Activated naive CD4-positive, alpha-beta T cell treated with anti-CD3 and anti-CD28 coated beads, Interleukin-2, amount 10 ng/mL, durations not matched to agents 7 days and 5 days (primary cell): Measurements from ENCODE around the gene GNAT3.

ENCODE experiments used
- CTCF ChIA-PET: fragments of 350-600 bp; sonication (Branson Sonifier 250); formaldehyde crosslinking; loops from one replicate; lab custom pipeline; 2021; ENCODE audit warnings: antibody characterized with exemption; lab: Charles Lee
- DNase-seq: peaks from one replicate; pipeline ENCODE4 v3.0.0-alpha.2; 2020
- H3K27ac Mint-ChIP-seq: one replicate; pipeline ENCODE4 v1.8.0; 2021; ENCODE audit warnings: mild to moderate bottlenecking, moderate library complexity, mixed read lengths
- H3K27me3 Mint-ChIP-seq: one replicate; pipeline ENCODE4 v1.8.0; 2021; ENCODE audit warnings: mild to moderate bottlenecking, mixed read lengths
- H3K36me3 Mint-ChIP-seq: one replicate; pipeline ENCODE4 v1.8.0; 2021; ENCODE audit warnings: mixed read lengths
- H3K4me1 Mint-ChIP-seq: one replicate; pipeline ENCODE4 v1.8.0; 2021; ENCODE audit warnings: mixed read lengths
- H3K4me3 Mint-ChIP-seq: one replicate; pipeline ENCODE4 v1.8.0; 2021; ENCODE audit warnings: mild to moderate bottlenecking, moderate library complexity, mixed read lengths
- H3K9me3 Mint-ChIP-seq: one replicate; pipeline ENCODE4 v1.8.0; 2021; ENCODE audit warnings: mixed read lengths

The GNAT3 gene

DNA sequence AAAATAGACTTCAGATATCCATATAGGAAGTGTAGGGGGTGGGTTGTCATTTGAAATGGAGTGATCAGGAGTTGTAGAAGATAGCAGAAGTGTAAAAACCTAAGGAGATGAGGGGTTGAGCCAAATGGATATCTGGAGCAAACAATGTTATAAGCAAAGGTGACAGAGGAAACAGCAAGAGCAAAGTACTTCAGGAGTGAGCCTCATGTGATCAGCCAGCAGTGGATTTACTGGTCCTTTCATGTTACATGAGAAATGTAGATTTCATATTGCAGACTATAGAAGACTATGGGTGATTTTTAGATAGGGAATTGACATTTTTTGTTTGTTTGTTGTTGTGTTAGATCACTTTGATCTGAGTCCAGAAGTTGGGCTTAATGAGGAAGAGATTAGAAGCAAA is 47.7 kb downstream of the GNAT3 start:
- H3K9me3 Mint-ChIP-seq, result no peaks in the 10 kb centered on the region
- CTCF ChIA-PET, result no interaction called here
- H3K27me3 Mint-ChIP-seq, result no peaks in the 10 kb centered on the region
- no peak overlapping the region for H3K27ac Mint-ChIP-seq
- no peak overlapping the region for H3K4me3 Mint-ChIP-seq
- H3K36me3 Mint-ChIP-seq, result no peaks in the 10 kb centered on the region
- H3K4me1 Mint-ChIP-seq, result no peaks in the 10 kb centered on the region
- no peak for DNase-seq

DNA sequence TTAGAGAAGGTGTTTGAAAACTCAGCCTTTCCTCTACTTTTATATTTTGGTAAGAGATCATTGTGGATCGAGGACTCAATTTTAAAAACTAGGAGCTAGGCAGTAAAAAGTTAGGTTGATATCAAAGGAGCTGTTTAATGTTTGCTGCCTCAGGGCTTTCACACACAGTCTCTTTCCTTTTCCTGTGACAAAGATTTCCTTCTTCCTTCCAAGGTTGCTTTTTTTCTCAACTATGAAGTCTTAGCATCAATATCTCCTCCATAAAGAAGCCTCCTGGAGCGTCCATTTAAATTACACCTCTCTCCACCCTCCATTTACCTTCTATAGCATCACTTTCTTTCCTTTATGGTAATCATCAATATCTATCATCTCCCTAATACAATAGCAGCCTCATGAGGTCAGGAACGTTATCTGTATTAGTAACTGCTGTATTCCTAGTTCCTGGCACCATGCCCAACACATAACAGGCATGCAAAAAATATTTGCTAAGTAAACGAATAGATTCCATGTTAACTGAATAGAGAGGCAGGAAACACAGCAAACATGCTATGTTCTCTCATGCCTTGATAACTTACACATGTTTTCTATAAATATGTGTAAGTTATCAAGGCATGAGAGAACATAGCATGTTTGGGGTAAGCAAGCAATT is 48.5 kb downstream of the GNAT3 start:
- no peak for DNase-seq
- H3K27me3 Mint-ChIP-seq, result no peaks in the 10 kb centered on the region
- H3K36me3 Mint-ChIP-seq, result no peaks in the 10 kb centered on the region
- H3K9me3 Mint-ChIP-seq, result no peaks in the 10 kb centered on the region
- CTCF ChIA-PET, result no interaction called here
- H3K4me1 Mint-ChIP-seq, result no peaks in the 10 kb centered on the region
- H3K4me3 Mint-ChIP-seq, result no peak overlapping the region
- no peak overlapping the region for H3K27ac Mint-ChIP-seq

GRCh38 chr7:80460857-80461256 is 51.0 kb downstream of the GNAT3 start:
- CTCF ChIA-PET, result no interaction called here
- no peak for DNase-seq
- H3K36me3 Mint-ChIP-seq, result no peaks in the 10 kb centered on the region
- no peaks in the 10 kb centered on the region for H3K4me1 Mint-ChIP-seq
- H3K27ac Mint-ChIP-seq, result no peak overlapping the region
- H3K4me3 Mint-ChIP-seq, result no peak overlapping the region
- no peaks in the 10 kb centered on the region for H3K9me3 Mint-ChIP-seq
- H3K27me3 Mint-ChIP-seq, result no peaks in the 10 kb centered on the region

- Mint-ChIP-seq H3K4me1 (no peaks in the 10 kb centered on the region), H3K36me3 (no peaks in the 10 kb centered on the region), H3K27ac (no peak overlapping the region), H3K4me3 (no peak overlapping the region), H3K9me3 (no peaks in the 10 kb centered on the region), H3K27me3 (no peaks in the 10 kb centered on the region)
- DNase-seq, result no peak
- CTCF ChIA-PET, result no interaction called here
Observed at GRCh38 chr7:80459776-80460510, 51.9 kb downstream of the GNAT3 start.

DNA sequence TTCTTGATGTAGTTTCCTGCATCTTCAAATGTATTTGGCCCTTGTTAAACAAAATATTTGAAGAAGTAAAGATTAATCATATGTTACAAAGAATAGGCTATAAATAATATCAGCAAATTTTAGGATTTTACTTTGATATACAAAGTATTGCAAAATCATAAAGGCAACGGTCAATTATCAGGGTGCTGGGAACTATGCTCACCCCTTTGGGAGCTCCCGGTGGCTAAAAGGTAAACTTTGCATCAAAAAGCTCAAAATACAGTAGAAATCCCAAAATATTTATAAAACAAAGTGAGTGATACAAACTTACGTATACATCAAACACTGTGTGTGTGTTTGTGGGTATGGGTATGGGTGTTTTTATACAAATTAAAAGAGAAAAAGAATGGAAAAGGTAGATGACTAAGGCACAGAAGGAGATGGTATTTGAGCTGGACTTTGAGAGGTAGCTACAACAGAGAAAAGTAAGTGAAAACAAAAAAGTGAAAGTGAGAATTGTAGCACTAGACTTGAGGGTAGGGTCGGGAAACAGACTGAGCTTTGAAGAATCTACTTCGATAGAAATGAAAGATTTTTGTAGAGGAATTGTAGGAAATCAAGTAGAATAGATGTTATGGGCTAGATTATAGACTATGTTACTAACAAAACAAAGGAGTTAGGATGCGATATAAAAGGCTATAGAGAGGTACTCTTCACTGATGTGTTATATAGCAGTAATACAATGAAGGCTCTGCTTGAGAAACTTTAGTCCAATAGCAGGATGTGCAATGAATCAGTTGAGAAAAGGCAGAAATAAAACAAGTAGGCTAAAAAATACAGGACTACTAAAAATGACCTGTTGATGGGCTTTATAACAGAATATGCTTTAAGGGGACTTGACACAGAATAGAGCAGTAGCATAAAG is 52.8 kb downstream of the GNAT3 start:
- CTCF ChIA-PET, result no interaction called here
- no peak overlapping the region for H3K27ac Mint-ChIP-seq
- H3K27me3 Mint-ChIP-seq, result no peaks in the 10 kb centered on the region

DNA sequence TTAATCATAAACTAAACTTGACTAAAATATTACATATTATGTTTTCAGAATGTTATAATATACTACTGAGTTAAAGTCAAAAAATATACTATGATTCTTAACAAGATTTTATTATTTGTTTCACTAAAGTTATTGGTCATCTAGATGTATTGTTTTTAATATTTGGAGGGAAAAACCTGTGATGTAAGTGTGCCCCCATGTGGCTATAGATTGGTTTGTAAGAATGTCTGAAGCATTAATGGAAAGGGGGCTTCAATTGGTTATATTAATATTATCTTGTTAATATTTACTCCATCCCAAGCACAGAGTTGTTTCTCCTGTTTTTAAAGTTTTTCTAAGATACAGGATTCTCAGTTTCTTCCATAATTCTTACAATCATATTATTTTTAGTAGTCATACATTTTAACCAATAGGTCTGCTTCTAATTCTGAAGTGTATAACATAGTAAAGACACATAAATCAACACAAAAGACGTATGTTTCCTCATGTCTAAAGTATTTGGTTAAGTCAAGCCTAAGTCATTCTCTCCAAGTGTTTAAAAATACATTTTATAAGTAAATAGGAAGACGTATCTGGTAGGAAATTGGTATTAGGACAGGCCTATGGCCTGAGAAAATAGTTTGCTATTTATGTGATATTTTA is 58.0 kb downstream of the GNAT3 start:
- CTCF ChIA-PET, result no interaction called here
- no peak for DNase-seq

More for the DNA sequence above, 52.8 kb downstream of the GNAT3 start:
- no peak for DNase-seq
- Mint-ChIP-seq H3K4me3 (no peak overlapping the region), H3K36me3 (no peaks in the 10 kb centered on the region), H3K4me1 (no peaks in the 10 kb centered on the region), H3K9me3 (no peaks in the 10 kb centered on the region)

GRCh38 chr7:80450621-80451308 is 61.1 kb downstream of the GNAT3 start:
- Mint-ChIP-seq H3K9me3 (no peaks in the 10 kb centered on the region), H3K27ac (no peak overlapping the region), H3K4me1 (no peaks in the 10 kb centered on the region), H3K27me3 (no peaks in the 10 kb centered on the region), H3K4me3 (no peak overlapping the region), H3K36me3 (no peaks in the 10 kb centered on the region)
- DNase-seq, result no peak
- CTCF ChIA-PET, result no interaction called here

More for the DNA sequence above, 58.0 kb downstream of the GNAT3 start:
- no peak overlapping the region for H3K27ac Mint-ChIP-seq
- H3K27me3 Mint-ChIP-seq, result no peaks in the 10 kb centered on the region
- H3K36me3 Mint-ChIP-seq, result no peaks in the 10 kb centered on the region
- H3K4me1 Mint-ChIP-seq, result no peaks in the 10 kb centered on the region
- no peak overlapping the region for H3K4me3 Mint-ChIP-seq
- H3K9me3 Mint-ChIP-seq, result no peaks in the 10 kb centered on the region

DNA sequence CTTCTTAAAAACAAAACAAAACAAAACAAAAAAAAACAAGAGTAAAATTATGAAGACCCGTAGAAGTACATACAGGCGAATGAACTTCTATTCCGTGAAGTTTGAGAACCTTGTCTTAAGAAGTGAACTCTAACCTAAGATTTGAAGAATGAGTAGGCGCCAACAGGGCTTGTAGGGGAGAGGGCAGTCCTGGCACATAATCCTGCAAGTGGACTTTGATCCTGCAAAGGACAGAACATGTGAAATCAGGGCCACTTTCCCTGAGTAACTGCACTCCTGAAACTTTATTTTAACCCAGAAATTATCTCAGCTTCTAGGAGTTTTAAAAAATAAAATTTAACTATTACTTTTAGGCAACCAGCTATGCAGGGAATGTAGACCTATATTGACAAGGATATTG is 62.0 kb downstream of the GNAT3 start:
- no peaks in the 10 kb centered on the region for H3K27me3 Mint-ChIP-seq
- CTCF ChIA-PET, result no interaction called here
- no peak overlapping the region for H3K4me3 Mint-ChIP-seq
- H3K9me3 Mint-ChIP-seq, result no peaks in the 10 kb centered on the region
- H3K27ac Mint-ChIP-seq, result no peak overlapping the region
- DNase-seq, result no peak
- H3K4me1 Mint-ChIP-seq, result no peaks in the 10 kb centered on the region
- H3K36me3 Mint-ChIP-seq, result no peaks in the 10 kb centered on the region

DNA sequence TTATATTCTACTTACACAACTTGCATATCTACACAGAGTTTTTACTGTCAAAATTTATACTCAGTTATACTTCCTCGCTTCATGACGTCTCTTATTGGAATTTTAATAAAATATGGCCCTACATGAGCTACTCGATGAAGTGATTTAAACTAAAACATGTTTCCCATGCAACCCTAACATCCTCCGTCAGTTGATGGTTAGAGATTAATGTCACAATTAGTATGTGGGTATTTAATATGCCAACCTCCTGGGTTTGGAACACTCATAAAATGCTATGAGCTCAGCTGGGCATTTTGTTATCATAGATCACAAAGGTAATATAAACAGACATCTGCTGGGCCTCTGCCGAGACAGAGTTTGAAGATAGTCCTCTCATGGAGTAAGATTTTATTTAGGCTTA is 66.5 kb downstream of the GNAT3 start:
- CTCF ChIA-PET, result no interaction called here
- no peak for DNase-seq
- Mint-ChIP-seq H3K4me3 (no peak overlapping the region), H3K36me3 (no peaks in the 10 kb centered on the region), H3K27me3 (no peaks in the 10 kb centered on the region), H3K9me3 (no peaks in the 10 kb centered on the region), H3K27ac (no peak overlapping the region), H3K4me1 (no peaks in the 10 kb centered on the region)

- no peak overlapping the region for H3K27ac Mint-ChIP-seq
- CTCF ChIA-PET, result no interaction called here
- no peak for DNase-seq
- no peak overlapping the region for H3K4me3 Mint-ChIP-seq
- no peaks in the 10 kb centered on the region for H3K36me3 Mint-ChIP-seq
- no peaks in the 10 kb centered on the region for H3K27me3 Mint-ChIP-seq
- H3K4me1 Mint-ChIP-seq, result no peaks in the 10 kb centered on the region
- no peaks in the 10 kb centered on the region for H3K9me3 Mint-ChIP-seq
Observed at GRCh38 chr7:80444811-80445210, 67.1 kb downstream of the GNAT3 start.

- CTCF ChIA-PET, result no interaction called here
- no peak overlapping the region for H3K27ac Mint-ChIP-seq
- no peaks in the 10 kb centered on the region for H3K4me1 Mint-ChIP-seq
- no peaks in the 10 kb centered on the region for H3K9me3 Mint-ChIP-seq
- no peaks in the 10 kb centered on the region for H3K36me3 Mint-ChIP-seq
- H3K4me3 Mint-ChIP-seq, result no peak overlapping the region
- H3K27me3 Mint-ChIP-seq, result no peaks in the 10 kb centered on the region
- DNase-seq, result no peak
Observed at GRCh38 chr7:80443325-80443724, 68.5 kb downstream of the GNAT3 start.

- H3K4me1 Mint-ChIP-seq, result no peaks in the 10 kb centered on the region
- no peaks in the 10 kb centered on the region for H3K27me3 Mint-ChIP-seq
- no peak overlapping the region for H3K4me3 Mint-ChIP-seq
- no peaks in the 10 kb centered on the region for H3K9me3 Mint-ChIP-seq
- H3K36me3 Mint-ChIP-seq, result no peaks in the 10 kb centered on the region
- DNase-seq, result no peak
- CTCF ChIA-PET, result no interaction called here
- no peak overlapping the region for H3K27ac Mint-ChIP-seq
Observed at GRCh38 chr7:80440883-80441282, 71.0 kb downstream of the GNAT3 start.

GRCh38 chr7:80439894-80440821 is 71.7 kb downstream of the GNAT3 start:
- no peak overlapping the region for H3K4me3 Mint-ChIP-seq
- DNase-seq, result no peak
- H3K9me3 Mint-ChIP-seq, result no peaks in the 10 kb centered on the region
- no peaks in the 10 kb centered on the region for H3K4me1 Mint-ChIP-seq
- CTCF ChIA-PET, result no interaction called here
- no peaks in the 10 kb centered on the region for H3K36me3 Mint-ChIP-seq
- no peak overlapping the region for H3K27ac Mint-ChIP-seq
- no peaks in the 10 kb centered on the region for H3K27me3 Mint-ChIP-seq
